Stimulated activated CD8-positive, alpha-beta memory T cell treated with anti-CD3 and anti-CD28 coated beads, Interleukin-2, amount 100 ng/mL, for 48 hours (primary cell): Measurements from ENCODE around the gene GPR68.
"Not testable (repeated sequence)": the region's sequence is repeated elsewhere in the genome, so short reads cannot be mapped to it uniquely, and the experiment has no call there.

Experiments used
- DNase-seq, 2 donors: peaks; one replicate each; pipeline ENCODE4 v3.0.0-alpha.2; 2020; ENCODE audit warnings: low read depth in 2 of 2

Gene GPR68

GRCh38 chr14:91193069-91193468 is 51.4 kb downstream of the GPR68 start:
- no peak for DNase-seq

DNA sequence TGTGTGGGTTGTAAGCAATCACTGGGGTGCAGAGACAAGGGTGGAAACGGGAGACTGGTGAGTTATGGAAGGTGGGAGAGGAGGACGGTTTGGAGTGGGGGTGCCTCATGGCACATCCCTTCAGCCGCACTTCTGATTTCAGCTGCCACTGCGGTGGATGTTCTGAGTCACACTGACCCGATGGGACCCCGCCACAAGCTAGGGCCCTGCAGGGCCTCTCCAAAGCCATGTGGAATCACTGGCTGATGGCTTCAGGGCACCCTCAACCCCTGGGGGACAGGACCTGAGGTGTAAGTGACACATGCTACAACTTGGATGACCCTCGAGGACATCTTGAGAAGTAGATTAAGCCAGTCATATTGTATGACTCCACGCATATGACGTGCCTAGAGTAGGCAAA is 53.7 kb downstream of the GPR68 start:
- DNase-seq: no peak

DNA sequence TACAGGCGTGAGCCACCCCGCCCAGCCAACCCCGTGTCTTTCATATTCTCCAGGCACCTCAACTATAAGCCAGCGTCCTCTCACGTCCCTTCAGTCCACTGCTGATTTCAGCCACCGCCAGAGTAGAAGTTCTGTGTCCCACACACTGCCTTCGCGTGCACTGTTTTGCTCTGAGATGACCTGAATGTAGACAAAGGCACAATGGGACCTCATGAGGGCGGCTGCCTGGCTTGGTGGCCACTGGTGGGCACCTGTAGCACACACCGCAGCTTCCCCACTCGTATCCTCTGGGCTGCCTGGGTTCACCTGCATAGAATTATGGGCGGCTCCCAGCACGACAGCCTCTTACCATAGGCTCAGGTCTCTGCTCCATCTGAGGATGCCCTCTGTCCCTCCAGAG is 57.2 kb downstream of the GPR68 start:
- DNase-seq: no peak

GRCh38 chr14:91186515-91187066 is 57.9 kb downstream of the GPR68 start:
- DNase-seq: no peak

DNA sequence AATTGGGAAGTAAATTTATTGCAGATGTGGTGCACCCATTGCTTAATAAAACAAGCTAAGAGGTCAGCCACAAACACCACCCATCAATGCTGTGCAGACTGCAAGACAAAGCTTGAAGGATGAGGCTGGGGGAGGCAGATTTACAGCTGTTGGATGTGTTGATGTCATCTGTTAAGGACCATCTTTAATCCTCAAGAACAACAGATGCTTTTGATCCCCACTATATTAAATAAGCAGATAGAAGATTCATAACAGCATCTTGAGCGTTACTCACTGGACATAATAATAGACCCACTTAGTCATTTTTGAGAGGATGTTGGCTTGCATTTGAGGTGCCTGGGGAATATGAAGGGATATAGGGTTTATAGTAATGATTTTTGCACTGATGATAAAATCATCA is 58.8 kb downstream of the GPR68 start:
- DNase-seq: no peak

DNA sequence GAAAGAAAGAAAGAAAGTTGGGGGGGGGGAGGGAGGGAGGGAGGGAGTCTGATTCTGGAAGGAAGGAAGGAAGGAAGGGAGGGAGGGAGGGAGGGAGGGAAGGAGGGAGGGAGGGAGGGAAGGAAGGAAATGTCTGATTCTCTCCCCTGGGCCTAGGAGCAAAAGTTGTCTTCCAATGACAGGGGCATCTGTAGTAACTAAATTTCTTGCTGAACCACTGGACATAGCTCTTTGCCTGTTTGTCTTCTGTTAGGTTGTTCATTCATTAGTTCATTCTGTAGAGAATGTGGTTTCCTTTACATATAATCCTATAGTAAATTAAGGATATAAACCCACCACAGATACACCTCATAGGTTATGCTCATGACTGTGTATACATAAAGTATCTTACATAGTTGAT is 59.9 kb downstream of the GPR68 start:
- no peak for DNase-seq

- DNase-seq: not testable (repeated sequence)
These were observed 61.8 kb downstream of the GPR68 start for GRCh38 chr14:91182753-91183152.
